Measurements from ENCODE around the gene GIPR. TPM values are rescaled to one million over a fixed set of nuclear protein-coding genes. Genes with fewer than 3 reads are reported as not detected.

GIPR gene
- total and polyA plus RNA-seq, 10 of the 15 experiments (the other 5 are each of a cell fraction or from before 2014, with no cell fraction given): 1.7 to 26.3 (median 13.7) TPM

GRCh38 chr19:45621389-45621788 is 46.6 kb upstream of the GIPR start (continued):
- TF ChIP-seq, protein P1, sequence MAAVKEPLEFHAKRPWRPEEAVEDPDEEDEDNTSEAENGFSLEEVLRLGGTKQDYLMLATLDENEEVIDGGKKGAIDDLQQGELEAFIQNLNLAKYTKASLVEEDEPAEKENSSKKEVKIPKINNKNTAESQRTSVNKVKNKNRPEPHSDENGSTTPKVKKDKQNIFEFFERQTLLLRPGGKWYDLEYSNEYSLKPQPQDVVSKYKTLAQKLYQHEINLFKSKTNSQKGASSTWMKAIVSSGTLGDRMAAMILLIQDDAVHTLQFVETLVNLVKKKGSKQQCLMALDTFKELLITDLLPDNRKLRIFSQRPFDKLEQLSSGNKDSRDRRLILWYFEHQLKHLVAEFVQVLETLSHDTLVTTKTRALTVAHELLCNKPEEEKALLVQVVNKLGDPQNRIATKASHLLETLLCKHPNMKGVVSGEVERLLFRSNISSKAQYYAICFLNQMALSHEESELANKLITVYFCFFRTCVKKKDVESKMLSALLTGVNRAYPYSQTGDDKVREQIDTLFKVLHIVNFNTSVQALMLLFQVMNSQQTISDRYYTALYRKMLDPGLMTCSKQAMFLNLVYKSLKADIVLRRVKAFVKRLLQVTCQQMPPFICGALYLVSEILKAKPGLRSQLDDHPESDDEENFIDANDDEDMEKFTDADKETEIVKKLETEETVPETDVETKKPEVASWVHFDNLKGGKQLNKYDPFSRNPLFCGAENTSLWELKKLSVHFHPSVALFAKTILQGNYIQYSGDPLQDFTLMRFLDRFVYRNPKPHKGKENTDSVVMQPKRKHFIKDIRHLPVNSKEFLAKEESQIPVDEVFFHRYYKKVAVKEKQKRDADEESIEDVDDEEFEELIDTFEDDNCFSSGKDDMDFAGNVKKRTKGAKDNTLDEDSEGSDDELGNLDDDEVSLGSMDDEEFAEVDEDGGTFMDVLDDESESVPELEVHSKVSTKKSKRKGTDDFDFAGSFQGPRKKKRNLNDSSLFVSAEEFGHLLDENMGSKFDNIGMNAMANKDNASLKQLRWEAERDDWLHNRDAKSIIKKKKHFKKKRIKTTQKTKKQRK (IDR thresholded peaks at IDR 0.05; ENCODE audit: low read depth, low read length): no peak
- TF ChIP-seq MXI1 (IDR thresholded peaks at IDR 0.05; ENCODE audit: low read depth, low read length): no peak

- Histone ChIP-seq H3K9ac (ENCODE audit: control insufficient read depth, insufficient read depth, low read length) (no peak overlapping the region), H3K36me3 (ENCODE audit: control insufficient read depth in 2 of 2, insufficient read depth in 2 of 2, low read length in 1 of 2) (peaks cover 7 to 15% of the 10 kb centered on the region in 2 experiments), H4K20me1 (ENCODE audit: control insufficient read depth, insufficient read depth) (no peaks in the 10 kb centered on the region), H3K4me2 (ENCODE audit: control insufficient read depth, insufficient read depth) (no peak overlapping the region), H3K27me3 (replicated peaks in 1 of 2; ENCODE audit: control insufficient read depth in 2 of 2, insufficient read depth in 2 of 2, low read length in 1 of 2) (no peaks in the 10 kb centered on the region), H3K27ac (ENCODE audit: control insufficient read depth, insufficient read depth) (no peak overlapping the region), H3K79me2 (ENCODE audit: control insufficient read depth, insufficient read depth, low read length) (no peaks in the 10 kb centered on the region), H3K4me3 (no peak overlapping the region), H3K9me3 (replicated peaks; ENCODE audit: control insufficient read depth, insufficient read depth, low read length) (no peaks in the 10 kb centered on the region), H3K4me1 (ENCODE audit: control insufficient read depth, insufficient read depth, low read length) (no peaks in the 10 kb centered on the region), H2AFZ (ENCODE audit: control insufficient read depth, low read depth, low read length) (no peak overlapping the region)
- in situ Hi-C loops (cut with MboI) (no loop called here), intact Hi-C loops (cut with micrococcal nuclease; ENCODE audit: unreplicated experiment) (no loop called here)
- ChIA-PET CTCF (no interaction called here), RAD21 (ENCODE audit: unreplicated experiment) (no interaction called here), SMC1A (ENCODE audit: uncharacterized antibody, unreplicated experiment) (no interaction called here), POLR2A (no interaction called here)
- FAIRE-seq (no peak), ATAC-seq (no peak), DNase-seq (ENCODE audit: low read depth, low spot score) (no peak)
- BruUV-seq (replicated peaks): no TSS peak
- 87% methylated on average over 6 of the region's 6 CpGs for WGBS (ENCODE audit: insufficient coverage, insufficient replicate concordance, low lambda C conversion rate, missing lambda C conversion rate)
- TF ChIP-seq SREBF1 (IDR thresholded peaks at IDR 0.05; ENCODE audit: low read length): no peak
- TF ChIP-seq HDAC2 (IDR thresholded peaks at IDR 0.05): no peak
- TF ChIP-seq, protein P2, sequence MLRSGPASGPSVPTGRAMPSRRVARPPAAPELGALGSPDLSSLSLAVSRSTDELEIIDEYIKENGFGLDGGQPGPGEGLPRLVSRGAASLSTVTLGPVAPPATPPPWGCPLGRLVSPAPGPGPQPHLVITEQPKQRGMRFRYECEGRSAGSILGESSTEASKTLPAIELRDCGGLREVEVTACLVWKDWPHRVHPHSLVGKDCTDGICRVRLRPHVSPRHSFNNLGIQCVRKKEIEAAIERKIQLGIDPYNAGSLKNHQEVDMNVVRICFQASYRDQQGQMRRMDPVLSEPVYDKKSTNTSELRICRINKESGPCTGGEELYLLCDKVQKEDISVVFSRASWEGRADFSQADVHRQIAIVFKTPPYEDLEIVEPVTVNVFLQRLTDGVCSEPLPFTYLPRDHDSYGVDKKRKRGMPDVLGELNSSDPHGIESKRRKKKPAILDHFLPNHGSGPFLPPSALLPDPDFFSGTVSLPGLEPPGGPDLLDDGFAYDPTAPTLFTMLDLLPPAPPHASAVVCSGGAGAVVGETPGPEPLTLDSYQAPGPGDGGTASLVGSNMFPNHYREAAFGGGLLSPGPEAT (IDR thresholded peaks at IDR 0.05; ENCODE audit: low read depth): no peak
- TF ChIP-seq PAX5 (IDR thresholded peaks at IDR 0.05; ENCODE audit: borderline replicate concordance, low read depth, low read length): no peak
- TF ChIP-seq EGR1 (IDR thresholded peaks at IDR 0.05; ENCODE audit: borderline replicate concordance in 1 of 2, low read depth in 2 of 2, low read length in 2 of 2): no peak
- no peak for TF ChIP-seq SREBF2 (IDR thresholded peaks at IDR 0.05; ENCODE audit: low read length)
- TF ChIP-seq, protein P3, sequence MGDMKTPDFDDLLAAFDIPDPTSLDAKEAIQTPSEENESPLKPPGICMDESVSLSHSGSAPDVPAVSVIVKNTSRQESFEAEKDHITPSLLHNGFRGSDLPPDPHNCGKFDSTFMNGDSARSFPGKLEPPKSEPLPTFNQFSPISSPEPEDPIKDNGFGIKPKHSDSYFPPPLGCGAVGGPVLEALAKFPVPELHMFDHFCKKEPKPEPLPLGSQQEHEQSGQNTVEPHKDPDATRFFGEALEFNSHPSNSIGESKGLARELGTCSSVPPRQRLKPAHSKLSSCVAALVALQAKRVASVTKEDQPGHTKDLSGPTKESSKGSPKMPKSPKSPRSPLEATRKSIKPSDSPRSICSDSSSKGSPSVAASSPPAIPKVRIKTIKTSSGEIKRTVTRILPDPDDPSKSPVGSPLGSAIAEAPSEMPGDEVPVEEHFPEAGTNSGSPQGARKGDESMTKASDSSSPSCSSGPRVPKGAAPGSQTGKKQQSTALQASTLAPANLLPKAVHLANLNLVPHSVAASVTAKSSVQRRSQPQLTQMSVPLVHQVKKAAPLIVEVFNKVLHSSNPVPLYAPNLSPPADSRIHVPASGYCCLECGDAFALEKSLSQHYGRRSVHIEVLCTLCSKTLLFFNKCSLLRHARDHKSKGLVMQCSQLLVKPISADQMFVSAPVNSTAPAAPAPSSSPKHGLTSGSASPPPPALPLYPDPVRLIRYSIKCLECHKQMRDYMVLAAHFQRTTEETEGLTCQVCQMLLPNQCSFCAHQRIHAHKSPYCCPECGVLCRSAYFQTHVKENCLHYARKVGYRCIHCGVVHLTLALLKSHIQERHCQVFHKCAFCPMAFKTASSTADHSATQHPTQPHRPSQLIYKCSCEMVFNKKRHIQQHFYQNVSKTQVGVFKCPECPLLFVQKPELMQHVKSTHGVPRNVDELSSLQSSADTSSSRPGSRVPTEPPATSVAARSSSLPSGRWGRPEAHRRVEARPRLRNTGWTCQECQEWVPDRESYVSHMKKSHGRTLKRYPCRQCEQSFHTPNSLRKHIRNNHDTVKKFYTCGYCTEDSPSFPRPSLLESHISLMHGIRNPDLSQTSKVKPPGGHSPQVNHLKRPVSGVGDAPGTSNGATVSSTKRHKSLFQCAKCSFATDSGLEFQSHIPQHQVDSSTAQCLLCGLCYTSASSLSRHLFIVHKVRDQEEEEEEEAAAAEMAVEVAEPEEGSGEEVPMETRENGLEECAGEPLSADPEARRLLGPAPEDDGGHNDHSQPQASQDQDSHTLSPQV (IDR thresholded peaks at IDR 0.05): no peak
- TF ChIP-seq SMAD5 (IDR thresholded peaks at IDR 0.05; ENCODE audit: low read depth): no peak
- TF ChIP-seq DPF2 (IDR thresholded peaks at IDR 0.05): no peak
- TF ChIP-seq ETV6 (conservative IDR thresholded peaks at IDR 0.05 in 1 of 2, IDR thresholded peaks at IDR 0.05 in 1 of 2; ENCODE audit: borderline replicate concordance in 1 of 2, low read depth in 1 of 2): no peak
These were observed 46.0 kb upstream of the GIPR start for GRCh38 chr19:45621976-45622503.
